B cell (primary cell): Measurements from ENCODE around the gene NAA10. TPM values are rescaled to one million over a fixed set of nuclear protein-coding genes. Genes with fewer than 3 reads are reported as not detected.
A peak's percentile ranks its signal among the peaks of the same experiment; 100 is the strongest.

Source experiments
- ATAC-seq: fragments of 200-7000 bp; cut with Tn5 transposase; one replicate; pipeline ENCODE4 v1.10.0; 2021; ENCODE audit warnings: low read depth, mild to moderate bottlenecking, moderate number of reproducible peaks, moderate library complexity
- CTCF ChIA-PET: fragments of 350-600 bp; sonication (Branson Sonifier 250); formaldehyde crosslinking; loops from one replicate; lab custom pipeline; 2021; ENCODE audit warnings: antibody characterized with exemption, inconsistent platforms; lab: Charles Lee
- POLR2A ChIA-PET: fragments of 350-600 bp; sonication (Branson Sonifier 250); formaldehyde crosslinking; loops from one replicate; lab custom pipeline; 2021; ENCODE audit warnings: antibody characterized with exemption; lab: Charles Lee
- DNase-seq: peaks from one replicate; pipeline ENCODE4 v3.0.0; 2013
- H2AFZ ChIP-seq: 2 replicates; pipeline ENCODE4 v1.6.1; 2012; ENCODE audit warnings: mild to moderate bottlenecking, low read depth, low read length; ENCODE audit not compliant: insufficient read depth, poor library complexity, severe bottlenecking
- H3K27ac ChIP-seq, 2 donors: 1 replicate in 1 of 2; 2 replicates in 1 of 2; pipeline ENCODE4 v1.5.1; 2012 to 2013; ENCODE audit warnings: low read length in 2 of 2, mild to moderate bottlenecking in 2 of 2, moderate library complexity in 1 of 2
- H3K27me3 ChIP-seq, 4 experiments: fragments of 200-600 bp in 1 of 4; sonication (generic) in 1 of 4; replicated peaks in 1 of 4; 1 replicate in 2 of 4; 2 replicates in 2 of 4; pipeline versions ENCODE4 v1.6.1 to v1.7.0; 2013 to 2016; ENCODE audit warnings: low read length in 3 of 4, mild to moderate bottlenecking in 2 of 4, mixed read lengths in 1 of 4, moderate library complexity in 1 of 4; ENCODE audit not compliant: insufficient read depth in 4 of 4, control insufficient read depth in 3 of 4; ENCODE audit errors: control extremely low read depth in 1 of 4
- H3K36me3 ChIP-seq, 2 experiments: replicated peaks in 1 of 2; 1 replicate in 1 of 2; 2 replicates in 1 of 2; pipeline versions ENCODE4 v1.6.1 to v1.7.1; 2013; ENCODE audit warnings: low read length in 1 of 2; ENCODE audit not compliant: insufficient read depth in 2 of 2, control insufficient read depth in 1 of 2; ENCODE audit errors: control extremely low read depth in 1 of 2, extremely low read depth in 1 of 2
- H3K4me1 ChIP-seq, 2 donors: fragments of 200-600 bp in 1 of 2; sonication (generic) in 1 of 2; 1 replicate in 1 of 2; 2 replicates in 1 of 2; pipeline versions ENCODE4 v1.5.1 to v1.6.1; 2013 to 2017; ENCODE audit warnings: low read length in 2 of 2; ENCODE audit not compliant: control insufficient read depth in 2 of 2, insufficient read depth in 2 of 2
- H3K4me2 ChIP-seq: replicated peaks from 2 replicates; pipeline ENCODE3; 2012; ENCODE audit warnings: mild to moderate bottlenecking, low read depth, low read length; ENCODE audit not compliant: poor library complexity, severe bottlenecking
- H3K4me3 ChIP-seq, 5 experiments: fragments of 200-600 bp in 1 of 5; sonication (generic) in 1 of 5; 1 replicate in 3 of 5; 2 replicates in 2 of 5; pipeline versions ENCODE4 v1.5.1 to v1.7.0; 2011 to 2016; ENCODE audit warnings: low read length in 4 of 5, mild to moderate bottlenecking in 4 of 5, low read depth in 2 of 5, control low read depth in 1 of 5, moderate library complexity in 1 of 5; ENCODE audit not compliant: insufficient read depth in 1 of 5; ENCODE audit errors: control extremely low read depth in 1 of 5, extremely low read depth in 1 of 5
- H3K79me2 ChIP-seq: fragments of 200-600 bp; sonication (generic); one replicate; pipeline ENCODE4 v1.6.0; 2016; ENCODE audit warnings: low read length; ENCODE audit not compliant: control insufficient read depth, insufficient read depth
- H3K9ac ChIP-seq: fragments of 200-600 bp; sonication (generic); 2 replicates; pipeline ENCODE4 v1.6.1; 2017; ENCODE audit warnings: mild to moderate bottlenecking, low read length, moderate library complexity
- H3K9me3 ChIP-seq, 3 donors: one replicate each; pipeline versions ENCODE4 v1.6.1 to v1.7.1; 2013; ENCODE audit warnings: low read length in 2 of 3; ENCODE audit not compliant: control insufficient read depth in 2 of 3, insufficient read depth in 1 of 3; ENCODE audit errors: control extremely low read depth in 1 of 3
- H4K20me1 ChIP-seq: 2 replicates; pipeline ENCODE4 v1.6.0; 2012; ENCODE audit warnings: mild to moderate bottlenecking, low read length; ENCODE audit not compliant: insufficient read depth, control insufficient read depth, poor library complexity, severe bottlenecking
- H3K27ac Mint-ChIP-seq: one replicate; pipeline ENCODE4 v1.8.0; 2021; ENCODE audit warnings: mixed read lengths
- H3K27me3 Mint-ChIP-seq: one replicate; pipeline ENCODE4 v1.8.0; 2021; ENCODE audit warnings: mixed read lengths
- H3K4me1 Mint-ChIP-seq: one replicate; pipeline ENCODE4 v1.8.0; 2021; ENCODE audit warnings: mixed read lengths
- H3K4me3 Mint-ChIP-seq: one replicate; pipeline ENCODE4 v1.8.0; 2021; ENCODE audit warnings: mixed read lengths
- H3K9me3 Mint-ChIP-seq: one replicate; pipeline ENCODE4 v1.8.0; 2022; ENCODE audit warnings: mixed read lengths; ENCODE audit not compliant: insufficient read depth
- CTCF ChIP-seq: fragments of 200-600 bp; IDR thresholded peaks from one replicate; pipeline ENCODE4 v1.8.0; 2022; ENCODE audit warnings: antibody characterized with exemption, mild to moderate bottlenecking
- EZH2 ChIP-seq: IDR thresholded peaks from 2 replicates; pipeline ENCODE4 v1.6.1; 2012; ENCODE audit warnings: borderline replicate concordance, low read depth, mild to moderate bottlenecking, moderate library complexity, low read length; ENCODE audit not compliant: insufficient read depth, poor library complexity, severe bottlenecking
- WGBS: methylation state at CpG from one replicate; pipeline ENCODE4 v1.1.5; 2013; ENCODE audit warnings: missing lambda C conversion rate; ENCODE audit not compliant: insufficient coverage; 5-methylcytosine and 5-hydroxymethylcytosine counted together
- intact Hi-C: fragments of 100-400 bp; cut with micrococcal nuclease; formaldehyde crosslinking; loops from one replicate; pipeline ENCODE4 v1.10.0; 2022
- polyA plus RNA-seq: library from polyadenylated mRNA; depleted of rRNA; stranded (reverse); fragments of >200 nt; gene quantifications from 2 replicates; pipeline ENCODE4 v1.2.3, GENCODE V29; 2012
- total RNA-seq, 2 donors: library from RNA; stranded (reverse); fragments of 120-200 nt in 1 of 2; gene quantifications; 1 replicate in 1 of 2; 2 replicates in 1 of 2; pipeline versions ENCODE4 v1.2.3 to v1.2.4, GENCODE V29; 2013 to 2022

NAA10 gene
- total and polyA plus RNA-seq, 2 donors (not counting 1 experiment from before 2014, with no cell fraction given): 78.3 to 102 TPM

- Histone ChIP-seq H3K79me2 (peaks cover 33% of the 10 kb centered on the region), H3K4me3 (peak overlapping the region; percentile 73 to 88 (median 78)), H3K27ac (peak overlapping the region; percentile 96 to 98), H3K9ac (peak overlapping the region; percentile 96), H2AFZ (peak overlapping the region; percentile 27), H4K20me1 (peaks cover 4% of the 10 kb centered on the region), H3K27me3 (no peaks in the 10 kb centered on the region), H3K36me3 (peaks cover 0 to 26% of the 10 kb centered on the region in 2 experiments), H3K4me2 (peak overlapping the region; percentile 98), H3K4me1 (peaks cover 41 to 45% of the 10 kb centered on the region in 2 donors), H3K9me3 (no peaks in the 10 kb centered on the region)
- CTCF ChIA-PET: interaction anchor here (0.6 to 13.1 kb wide), 4 partner anchors 18 to 165 kb away, joined by 3 to 325 read pairs (median 4); partner anchors contain the start of genes PLXNB3 and RENBP
- Mint-ChIP-seq H3K27ac (peak overlapping the region; percentile 98), H3K9me3 (no peaks in the 10 kb centered on the region), H3K4me1 (peaks cover 35% of the 10 kb centered on the region), H3K4me3 (peak overlapping the region; percentile 92), H3K27me3 (no peaks in the 10 kb centered on the region)
- POLR2A ChIA-PET: interaction anchor here (0.6 to 5.2 kb wide), 8 partner anchors 19 to 562 kb away, joined by 3 to 58 read pairs (median 6); partner anchors contain the start of genes HCFC1, IDH3G, RENBP and SLC10A3
- DNase-seq: peak; percentile 95
- intact Hi-C loops: loop anchor here (1.0 to 5.0 kb wide), 5 partner anchors 41 to 443 kb away; partner anchors contain the start of genes HCFC1, IDH3G, L1CAM and SSR4
- 0% methylated on average over 58 of the region's 76 CpGs for WGBS
- peak; percentile 62 for ATAC-seq
- no peak for TF ChIP-seq EZH2
Measured at GRCh38 chrX:153927922-153928760, 6.7 kb downstream of the NAA10 start.

- 0% methylated on average over 7 of the region's 8 CpGs for WGBS
- peaks cover 33% of the 10 kb centered on the region for H3K79me2 ChIP-seq
- intact Hi-C loops: loop anchor here (2.0 to 5.0 kb wide), 2 partner anchors 40 to 443 kb away; partner anchors contain the start of gene L1CAM
- no peak for TF ChIP-seq CTCF
- no peak for TF ChIP-seq EZH2
- no peak for ATAC-seq
- no peak for DNase-seq
- peaks cover 10% of the 10 kb centered on the region for H4K20me1 ChIP-seq
- peak overlapping the region; percentile 96 to 98 for H3K27ac ChIP-seq
- peak overlapping the region; percentile 73 to 88 (median 78) for H3K4me3 ChIP-seq
- H3K9ac ChIP-seq: peak overlapping the region; percentile 96
- peak overlapping the region; percentile 27 for H2AFZ ChIP-seq
- no peaks in the 10 kb centered on the region for H3K9me3 ChIP-seq
- H3K27me3 ChIP-seq: no peaks in the 10 kb centered on the region
- Mint-ChIP-seq H3K4me3 (peak overlapping the region; percentile 92), H3K9me3 (no peaks in the 10 kb centered on the region), H3K27ac (peak overlapping the region; percentile 98), H3K27me3 (no peaks in the 10 kb centered on the region), H3K4me1 (peaks cover 41% of the 10 kb centered on the region)
- H3K36me3 ChIP-seq: peaks cover 0 to 27% of the 10 kb centered on the region in 2 experiments
- ChIA-PET POLR2A (interaction anchor here (1.2 to 5.2 kb wide), 9 partner anchors 19 to 563 kb away, joined by 3 to 58 read pairs (median 6); partner anchors contain the start of genes HCFC1, IDH3G, RENBP and RPL10), CTCF (interaction anchor here (0.6 to 13.1 kb wide), 3 partner anchors 19 to 109 kb away, joined by 3 to 325 read pairs (median 4); partner anchors contain the start of gene RENBP)
- peaks cover 43 to 51% of the 10 kb centered on the region in 2 donors for H3K4me1 ChIP-seq
- peak overlapping the region; percentile 98 for H3K4me2 ChIP-seq
Measured at GRCh38 chrX:153927672-153927921, 7.2 kb downstream of the NAA10 start.
